Activated CD4-positive, alpha-beta T cell treated with anti-CD3 and anti-CD28 coated beads for 4 hours (primary cell): ENCODE measurements around the gene PLAAT4.
"Not testable (repeated sequence)": the region's sequence is repeated elsewhere in the genome, so short reads cannot be mapped to it uniquely, and the experiment has no call there.

ENCODE experiments used
- DNase-seq, 2 donors: peaks; one replicate each; pipeline ENCODE4 v3.0.0-alpha.2; 2020

Gene PLAAT4

GRCh38 chr11:63511048-63511748 is 25.4 kb upstream of the PLAAT4 start:
- no peak for DNase-seq

DNA sequence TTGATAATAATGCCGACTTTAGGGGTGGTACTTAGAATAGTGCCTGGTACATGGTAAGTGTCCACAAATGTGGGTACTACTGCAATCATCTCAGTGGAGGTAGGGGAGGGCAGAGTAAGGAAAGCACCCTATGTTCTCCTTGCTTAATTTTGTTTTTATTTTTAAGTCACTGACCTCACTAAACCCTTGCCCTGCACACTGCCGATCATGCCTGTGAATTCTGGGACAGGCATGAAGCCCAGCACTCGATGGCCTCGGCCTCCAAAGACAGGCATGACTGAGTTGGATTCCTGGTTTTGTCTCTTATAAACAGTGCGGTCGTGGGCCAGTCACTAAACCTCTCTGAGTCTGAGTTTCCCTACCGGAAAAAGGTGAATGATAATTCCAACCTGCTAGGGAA is 23.8 kb upstream of the PLAAT4 start:
- no peak for DNase-seq

DNA sequence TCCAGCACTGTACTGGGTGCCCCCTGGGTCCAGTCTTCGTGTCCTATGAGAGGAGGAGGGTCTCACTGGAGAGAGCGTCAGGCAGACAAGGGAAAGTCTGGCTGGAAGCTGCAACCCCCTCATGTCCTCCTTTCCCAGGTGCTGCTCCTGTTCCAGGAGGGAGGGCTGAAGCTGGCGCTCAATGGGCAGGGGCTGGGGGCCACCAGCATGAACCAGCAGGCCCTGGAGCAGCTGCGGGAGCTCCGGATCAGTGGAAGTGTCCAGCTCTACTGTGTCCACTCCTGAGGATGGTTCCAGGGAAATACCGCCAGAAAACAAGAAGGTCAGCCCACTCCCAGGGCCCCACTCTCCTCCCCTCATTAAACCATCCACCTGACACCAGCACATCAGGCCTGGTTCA is 20.5 kb upstream of the PLAAT4 start:
- no peak for DNase-seq

- DNase-seq = no peak
Measured at GRCh38 chr11:63517156-63517555, 19.5 kb upstream of the PLAAT4 start.

DNA sequence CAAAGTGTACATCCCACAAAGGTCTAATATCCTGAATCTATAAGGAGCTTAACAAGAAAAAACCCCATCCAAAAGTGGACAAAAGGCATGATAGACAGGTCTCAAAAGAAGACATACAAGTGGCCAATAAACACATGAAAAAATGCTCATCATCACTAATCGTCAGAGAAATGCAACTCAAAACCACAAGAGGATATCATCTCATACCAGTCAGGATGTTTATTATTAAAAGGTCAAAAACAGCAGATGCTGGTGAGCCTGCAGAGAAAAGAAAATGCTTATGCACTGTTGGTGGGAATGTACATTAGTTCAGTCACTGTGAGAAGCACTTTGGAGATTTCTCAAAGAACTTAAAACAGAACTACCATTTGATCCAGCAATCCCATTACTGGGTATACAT is 18.1 kb upstream of the PLAAT4 start:
- no peak for DNase-seq

DNA sequence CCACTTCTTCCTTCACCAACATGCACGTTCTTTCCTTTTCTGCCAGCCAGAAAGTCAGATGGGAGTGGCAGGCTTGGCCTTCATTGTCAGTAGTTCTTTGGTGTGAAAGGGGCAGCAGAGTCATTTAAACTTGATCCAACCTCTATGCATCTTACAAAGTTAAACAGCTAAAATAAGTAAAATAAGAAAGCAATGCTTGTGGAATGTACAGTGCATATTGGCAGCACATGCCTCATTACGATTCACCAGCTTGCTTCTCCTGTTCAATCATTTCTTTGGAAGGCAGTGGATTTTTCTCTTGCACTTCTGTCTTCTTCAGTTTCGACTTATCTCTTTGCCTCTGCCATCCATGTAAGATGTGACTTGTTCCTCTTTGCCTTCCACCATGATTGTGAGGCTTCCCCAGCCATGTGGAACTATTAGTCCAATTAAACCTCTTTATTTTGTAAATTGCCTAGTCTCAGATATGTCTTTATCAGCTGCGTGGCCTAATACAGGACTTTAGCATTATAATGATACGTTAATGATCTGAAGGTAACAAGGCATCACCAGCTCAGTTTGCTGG is 15.9 kb upstream of the PLAAT4 start:
- no peak for DNase-seq

- DNase-seq = no peak
Measured at GRCh38 chr11:63521896-63522295, 14.7 kb upstream of the PLAAT4 start.

DNA sequence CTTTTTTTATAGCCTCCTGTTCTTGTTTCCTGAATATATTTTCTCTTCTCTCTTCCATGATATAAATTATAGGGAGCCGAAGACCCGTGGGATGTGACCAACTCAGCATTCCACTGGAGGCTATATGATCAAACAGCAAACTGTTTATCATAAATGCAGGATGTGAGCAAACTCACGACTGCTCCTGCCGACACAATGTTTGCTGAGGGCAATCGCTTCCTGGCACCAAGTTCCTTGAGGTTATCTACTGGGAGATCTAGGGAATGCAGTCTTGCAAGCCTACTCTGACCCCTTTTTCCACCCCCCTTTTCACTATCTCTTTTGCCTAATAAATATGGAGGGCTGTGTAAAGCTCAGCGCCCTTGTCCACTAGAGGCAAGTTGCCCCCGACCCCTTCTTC is 13.5 kb upstream of the PLAAT4 start:
- DNase-seq = no peak

GRCh38 chr11:63527667-63528066 is 8.9 kb upstream of the PLAAT4 start:
- no peak for DNase-seq

- DNase-seq = not testable (repeated sequence)
Measured at GRCh38 chr11:63528156-63528555, 8.5 kb upstream of the PLAAT4 start.

GRCh38 chr11:63528729-63529278 is 7.8 kb upstream of the PLAAT4 start:
- not testable (repeated sequence) for DNase-seq

DNA sequence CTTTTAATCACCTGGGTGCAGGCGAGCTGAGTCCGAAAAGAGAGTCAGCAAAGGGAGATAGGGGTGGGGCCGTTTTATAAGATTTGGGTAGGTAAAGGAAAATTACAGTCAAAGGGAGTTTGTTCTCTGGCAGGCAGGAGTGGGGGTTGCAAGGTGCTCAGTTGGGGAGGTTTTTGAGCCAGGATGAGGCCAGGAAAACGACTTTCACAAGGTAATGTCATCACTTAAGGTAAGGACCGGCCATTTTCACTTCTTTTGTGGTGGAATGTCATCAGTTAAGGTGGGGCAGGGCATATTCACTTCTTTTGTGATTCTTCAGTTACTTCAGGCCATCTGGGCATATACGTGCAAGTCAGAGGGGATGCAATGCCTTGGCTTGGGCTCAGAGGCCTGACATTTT is 7.2 kb upstream of the PLAAT4 start:
- not testable (repeated sequence) for DNase-seq

- no peak for DNase-seq
Measured at GRCh38 chr11:63530021-63530420, 6.6 kb upstream of the PLAAT4 start.

DNA sequence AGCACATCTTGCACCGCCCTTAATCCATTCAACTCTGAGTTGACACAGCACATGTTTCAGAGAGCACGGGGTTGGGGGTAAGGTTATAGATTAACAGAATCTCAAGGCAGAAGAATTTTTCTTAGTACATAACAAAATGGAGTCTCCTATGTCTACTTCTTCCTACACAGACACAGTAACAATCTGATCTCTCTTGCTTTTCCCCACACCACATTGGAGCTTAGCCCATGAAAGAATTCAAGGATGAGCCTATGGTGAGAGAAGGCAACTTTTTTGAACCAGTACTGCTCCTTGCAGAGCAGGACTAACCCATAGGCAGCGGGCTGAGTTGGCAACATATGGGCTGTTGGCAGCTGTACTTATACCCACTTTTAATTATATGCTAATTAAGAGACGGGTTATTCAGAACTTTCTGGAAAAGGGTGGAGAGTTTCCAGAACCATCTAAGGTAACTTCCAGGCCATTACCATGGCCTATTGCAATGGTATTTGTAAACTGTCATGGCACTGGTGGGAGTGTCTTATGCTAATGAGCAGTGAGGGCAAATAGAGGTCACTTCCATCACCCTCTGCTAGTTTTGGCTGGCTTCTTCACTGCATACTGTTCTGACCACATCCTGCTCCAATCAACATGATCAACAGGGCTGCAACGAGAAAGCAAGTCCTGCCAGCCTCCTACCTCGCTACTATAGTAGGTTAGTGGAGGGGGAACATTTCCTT is 5.4 kb upstream of the PLAAT4 start:
- DNase-seq = peak; percentile 33 to 50

DNA sequence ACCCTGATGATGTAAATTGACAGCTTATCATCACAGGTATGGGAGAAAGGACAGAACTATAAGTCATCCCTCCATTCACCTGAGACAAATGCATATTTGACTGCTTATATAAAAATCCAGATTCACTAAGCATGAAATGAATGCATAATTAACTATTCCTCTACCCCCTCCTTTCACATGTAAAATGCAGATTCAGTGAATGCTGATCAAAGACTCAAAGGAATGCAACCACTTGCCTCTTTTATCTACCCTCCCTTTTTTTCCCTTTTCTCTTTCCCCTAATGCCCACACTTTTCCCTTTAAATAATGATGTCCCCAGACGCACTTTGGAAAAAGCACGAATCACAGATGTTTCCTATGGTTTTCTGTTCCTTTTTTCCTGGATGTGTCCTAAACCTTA is 4.5 kb upstream of the PLAAT4 start:
- no peak for DNase-seq

DNA sequence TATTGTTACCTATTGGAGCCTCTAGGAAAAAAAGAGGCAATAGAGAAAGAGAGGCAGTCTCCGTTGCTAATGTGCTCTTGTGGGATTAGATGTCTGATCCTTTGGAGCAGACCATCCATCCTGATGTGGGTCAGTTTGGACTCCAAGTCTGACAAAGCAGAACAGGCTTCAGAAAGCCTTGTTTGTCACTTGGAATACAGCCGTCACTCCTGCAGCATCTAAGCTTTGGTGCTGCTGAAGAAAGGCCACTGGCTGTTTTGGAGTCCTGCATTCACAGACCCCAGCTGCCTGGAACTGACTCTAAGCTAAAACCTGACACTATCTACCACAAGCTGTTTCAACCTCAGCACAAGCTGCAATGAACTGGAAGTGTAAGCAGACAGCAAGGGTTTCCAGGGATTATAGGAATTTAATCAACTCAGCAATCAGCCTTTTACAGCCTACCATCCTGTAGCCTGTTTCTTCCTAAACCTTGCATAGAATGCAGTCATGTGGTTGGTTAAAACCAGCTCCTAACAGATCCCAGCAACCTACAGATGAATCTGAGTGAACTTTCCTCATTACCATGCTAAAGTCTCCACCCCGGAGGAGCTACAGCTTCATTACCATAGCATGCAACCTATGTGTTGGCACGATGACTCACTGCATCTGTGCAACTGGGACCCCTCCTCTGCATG is 3.7 kb upstream of the PLAAT4 start:
- DNase-seq = no peak

GRCh38 chr11:63534076-63534475 is 2.5 kb upstream of the PLAAT4 start:
- DNase-seq = no peak

- no peak for DNase-seq
Measured at GRCh38 chr11:63534895-63535461, 1.6 kb upstream of the PLAAT4 start.

DNA sequence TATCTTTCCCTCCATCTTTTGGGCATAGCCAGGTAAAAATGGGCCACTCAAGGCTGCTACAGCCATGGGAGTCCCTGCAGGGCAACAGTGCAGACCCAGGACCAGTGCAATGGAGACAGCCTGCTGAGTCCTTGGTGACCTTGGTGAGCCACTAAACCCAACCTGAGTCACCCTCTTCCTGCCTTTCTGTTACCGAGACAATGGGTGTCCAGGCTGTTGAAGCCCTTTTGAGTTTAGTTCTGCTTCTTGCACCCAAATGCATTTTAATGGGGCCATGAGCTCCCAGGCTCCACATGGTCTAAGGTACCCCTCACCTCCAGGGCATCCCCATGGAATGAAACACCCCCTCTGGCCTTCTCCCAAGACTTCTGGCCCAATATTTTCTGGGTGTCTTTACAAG is 874 bp upstream of the PLAAT4 start:
- DNase-seq = peak; percentile 20 to 30

- DNase-seq = peak in 1 of 2 donors; percentile 31
Measured at GRCh38 chr11:63537293-63538101, 889 bp downstream of the PLAAT4 start.

GRCh38 chr11:63542506-63542905 is 5.9 kb downstream of the PLAAT4 start:
- not testable (repeated sequence) for DNase-seq

GRCh38 chr11:63543711-63544110 is 7.1 kb downstream of the PLAAT4 start:
- no peak for DNase-seq
